Adrenal gland (tissue), 5 donors: ENCODE measurements around the gene MAP1B.

Experiments used
- POLR2A ChIP-seq, 2 donors: fragments of 450-650 bp; IDR thresholded peaks; one replicate each; pipeline ENCODE4 v1.6.1; 2017; ENCODE audit warnings: antibody characterized with exemption in 2 of 2, mild to moderate bottlenecking in 2 of 2, moderate library complexity in 1 of 2
- TF ChIP-seq, protein P1 (sequence below), 6 experiments: fragments of 450-650 bp in 4 of 6; fragments of 200-600 bp in 2 of 6; sonication (generic) in 1 of 6; IDR thresholded peaks; 1 replicate in 5 of 6; 2 replicates in 1 of 6; pipeline versions ENCODE4 v1.5.1 to v1.8.0; 2016 to 2021; ENCODE audit warnings: antibody characterized with exemption in 6 of 6, mild to moderate bottlenecking in 2 of 6, moderate library complexity in 1 of 6
- donor health status: DM: no; HTN: no; CAD: no.

DNA sequence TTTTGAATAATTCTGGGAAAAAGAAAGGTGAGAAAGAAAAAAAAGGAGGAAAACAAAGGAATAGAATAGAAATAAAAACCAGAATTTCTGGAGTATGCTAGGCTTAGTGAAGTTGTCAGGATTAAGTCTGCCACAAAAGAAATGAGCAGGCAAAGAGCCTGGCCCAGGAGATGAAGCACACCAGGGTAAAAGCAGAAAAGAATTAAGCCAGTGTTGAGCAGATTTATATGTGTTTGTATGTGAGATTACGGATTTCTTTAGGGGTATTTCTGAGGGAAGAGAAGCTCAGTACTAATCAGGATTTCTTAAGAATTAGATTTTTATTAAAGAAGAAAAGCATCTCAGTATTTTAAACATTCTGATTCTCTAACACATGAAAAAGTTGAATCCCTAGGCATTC lies 138.3 kb downstream of the MAP1B start:
- TF ChIP-seq, protein P1, sequence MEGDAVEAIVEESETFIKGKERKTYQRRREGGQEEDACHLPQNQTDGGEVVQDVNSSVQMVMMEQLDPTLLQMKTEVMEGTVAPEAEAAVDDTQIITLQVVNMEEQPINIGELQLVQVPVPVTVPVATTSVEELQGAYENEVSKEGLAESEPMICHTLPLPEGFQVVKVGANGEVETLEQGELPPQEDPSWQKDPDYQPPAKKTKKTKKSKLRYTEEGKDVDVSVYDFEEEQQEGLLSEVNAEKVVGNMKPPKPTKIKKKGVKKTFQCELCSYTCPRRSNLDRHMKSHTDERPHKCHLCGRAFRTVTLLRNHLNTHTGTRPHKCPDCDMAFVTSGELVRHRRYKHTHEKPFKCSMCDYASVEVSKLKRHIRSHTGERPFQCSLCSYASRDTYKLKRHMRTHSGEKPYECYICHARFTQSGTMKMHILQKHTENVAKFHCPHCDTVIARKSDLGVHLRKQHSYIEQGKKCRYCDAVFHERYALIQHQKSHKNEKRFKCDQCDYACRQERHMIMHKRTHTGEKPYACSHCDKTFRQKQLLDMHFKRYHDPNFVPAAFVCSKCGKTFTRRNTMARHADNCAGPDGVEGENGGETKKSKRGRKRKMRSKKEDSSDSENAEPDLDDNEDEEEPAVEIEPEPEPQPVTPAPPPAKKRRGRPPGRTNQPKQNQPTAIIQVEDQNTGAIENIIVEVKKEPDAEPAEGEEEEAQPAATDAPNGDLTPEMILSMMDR (IDR thresholded peaks at IDR 0.05) = no peak
- TF ChIP-seq POLR2A (IDR thresholded peaks at IDR 0.05) = no peak
